GM21737 (cell line): ENCODE results near the gene SGMS1.
"Not testable (repeated sequence)": the region's sequence is repeated elsewhere in the genome, so short reads cannot be mapped to it uniquely, and the experiment has no call there.

Experiments used
- ATAC-seq: cut with Tn5 transposase; IDR thresholded peaks from one replicate; pipeline ENCODE4 v1.9.1; 2021; ENCODE audit warnings: mild to moderate bottlenecking, moderate library complexity; ENCODE audit not compliant: unreplicated experiment

Gene SGMS1

GRCh38 chr10:50512743-50513416 is 110.9 kb downstream of the SGMS1 start:
- peak; percentile 40 for ATAC-seq

DNA sequence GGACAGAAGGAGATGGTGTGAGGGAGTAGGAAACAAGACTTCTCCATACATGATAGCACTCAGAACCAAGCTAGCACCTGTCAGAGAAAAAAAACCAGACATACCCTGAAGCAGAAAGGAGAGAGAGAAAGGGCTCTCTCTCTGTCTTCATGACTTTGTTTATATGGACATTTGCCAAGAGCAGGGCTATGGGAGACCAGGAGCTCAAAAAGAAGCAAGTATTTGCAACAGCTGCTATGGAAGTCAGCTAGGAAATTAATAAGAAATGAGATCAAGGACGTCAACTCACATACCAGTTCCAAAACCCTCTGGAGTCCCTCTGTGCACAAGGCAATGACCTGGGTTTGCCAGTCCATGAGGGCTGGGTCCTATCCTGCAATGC is 111.6 kb downstream of the SGMS1 start:
- ATAC-seq, result peak; percentile 42

DNA sequence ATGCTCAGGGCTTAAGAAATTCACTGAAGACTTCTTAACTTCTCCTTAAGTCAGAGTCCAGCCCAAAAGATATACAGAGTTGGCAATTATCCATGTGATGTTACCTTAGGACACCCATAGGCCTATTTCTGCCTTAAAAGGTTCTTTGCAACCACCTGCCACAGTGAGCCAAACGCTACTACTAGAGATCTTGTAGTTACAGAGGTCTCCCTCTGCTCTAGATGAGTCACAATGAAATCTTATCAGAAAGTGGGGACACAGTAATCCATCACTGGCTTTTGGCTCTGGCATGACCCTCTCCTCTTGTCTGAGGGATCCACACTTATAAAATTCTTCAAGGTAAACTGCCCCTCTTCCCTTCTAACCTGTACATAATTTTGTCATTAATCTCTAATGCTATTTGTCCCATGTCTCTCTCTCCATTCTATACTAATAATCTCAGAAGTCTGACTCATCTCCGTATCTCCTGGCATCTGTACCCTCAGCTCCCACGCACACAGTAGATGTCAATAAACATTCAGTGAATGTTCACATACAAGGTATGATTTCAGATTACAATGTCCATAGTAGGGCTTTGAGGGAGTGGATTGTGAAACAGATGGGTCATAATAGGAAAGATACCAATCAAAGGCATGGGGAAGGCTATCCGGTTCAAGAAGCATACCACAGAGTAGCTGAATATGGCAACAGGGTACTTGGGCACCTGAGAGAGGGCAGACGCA is 112.1 kb downstream of the SGMS1 start:
- peak; percentile 24 for ATAC-seq

GRCh38 chr10:50510517-50511473 is 113.0 kb downstream of the SGMS1 start:
- no peak for ATAC-seq

GRCh38 chr10:50508315-50509051 is 115.3 kb downstream of the SGMS1 start:
- peak; percentile 58 for ATAC-seq

DNA sequence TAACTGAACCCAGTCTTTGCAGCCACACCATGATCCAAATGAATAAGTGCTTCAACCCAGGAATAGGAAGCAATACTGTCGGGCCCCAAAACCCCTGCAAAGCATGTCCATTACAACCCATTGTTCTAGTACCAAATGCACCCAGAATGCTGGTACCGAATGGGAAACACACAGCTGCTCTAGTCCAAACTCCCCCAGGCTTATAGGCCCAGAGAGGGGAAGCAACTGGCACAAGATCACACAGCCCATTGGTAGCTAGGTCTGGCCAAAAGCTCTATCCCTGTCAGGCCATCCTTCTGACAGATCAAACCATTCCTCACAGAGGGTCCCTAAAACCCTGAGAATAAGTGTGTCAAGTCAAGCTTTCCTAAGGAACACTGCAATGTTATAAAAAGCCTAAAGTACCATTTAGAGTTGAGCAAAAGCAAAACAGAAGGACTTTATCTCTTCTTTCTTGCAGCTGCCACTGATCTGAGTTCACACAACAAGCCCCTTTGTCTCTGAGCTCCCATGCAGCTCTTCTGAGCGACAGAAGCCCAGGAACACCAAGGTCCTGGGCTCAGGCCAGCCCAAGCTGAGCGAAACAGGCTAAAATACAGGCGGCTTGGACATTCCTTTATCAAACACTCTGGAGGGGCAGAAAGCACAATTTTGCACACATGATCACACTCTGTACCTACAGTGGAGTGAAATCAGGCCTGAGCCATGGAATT is 116.7 kb downstream of the SGMS1 start:
- ATAC-seq, result no peak

DNA sequence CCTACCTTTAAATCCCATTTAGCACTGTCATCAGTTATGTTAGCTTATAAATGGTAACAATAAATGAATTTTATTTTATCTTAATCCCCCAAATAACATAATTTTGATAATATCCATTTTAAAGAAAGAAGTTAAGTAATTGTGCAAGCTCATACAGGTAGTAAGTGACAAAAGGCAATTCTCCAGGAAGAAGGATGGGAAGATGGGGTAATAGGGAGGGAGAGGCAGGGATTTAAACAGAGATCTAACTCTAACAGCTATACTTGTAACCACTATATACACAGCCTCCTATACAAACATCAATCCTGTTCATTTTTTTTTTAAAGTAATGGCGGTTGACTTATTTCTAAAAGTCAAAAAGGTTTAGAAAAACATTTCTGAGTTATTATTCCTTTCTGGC is 119.4 kb downstream of the SGMS1 start:
- no peak for ATAC-seq

DNA sequence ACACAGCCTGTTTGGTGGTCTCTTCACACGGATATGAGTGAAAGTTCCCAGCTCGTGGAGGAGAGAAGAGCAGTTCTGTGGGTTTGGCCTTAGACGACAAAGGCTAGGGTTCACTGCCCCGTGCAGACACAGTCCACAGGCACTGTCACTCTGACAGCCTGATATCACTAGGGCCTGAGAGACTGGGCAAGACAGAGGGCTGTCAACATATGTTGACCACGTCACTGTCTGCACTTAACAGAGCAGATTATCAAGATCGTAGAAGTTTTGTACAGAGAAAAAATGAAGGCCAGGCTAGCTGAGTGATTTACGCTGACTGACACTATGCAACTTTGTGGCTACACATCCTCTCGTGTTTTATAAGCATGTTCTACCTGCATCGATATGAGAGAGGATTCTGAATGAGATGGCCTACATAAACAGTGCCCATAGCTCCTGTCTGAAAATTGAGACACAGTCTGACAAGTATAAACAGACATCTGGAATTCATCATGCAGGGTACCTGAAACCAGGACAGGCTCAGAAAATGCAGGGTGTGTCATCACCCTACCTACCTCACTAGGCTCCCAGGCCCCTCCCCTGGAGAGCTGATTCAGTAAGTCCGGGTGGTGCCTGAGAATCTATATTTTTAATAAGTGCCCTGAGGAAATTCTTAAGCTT is 120.0 kb downstream of the SGMS1 start:
- no peak for ATAC-seq

GRCh38 chr10:50503156-50503555 is 120.6 kb downstream of the SGMS1 start:
- ATAC-seq, result not testable (repeated sequence)

GRCh38 chr10:50501924-50502452 is 121.8 kb downstream of the SGMS1 start:
- ATAC-seq, result no peak

GRCh38 chr10:50501478-50501877 is 122.3 kb downstream of the SGMS1 start:
- ATAC-seq, result no peak

DNA sequence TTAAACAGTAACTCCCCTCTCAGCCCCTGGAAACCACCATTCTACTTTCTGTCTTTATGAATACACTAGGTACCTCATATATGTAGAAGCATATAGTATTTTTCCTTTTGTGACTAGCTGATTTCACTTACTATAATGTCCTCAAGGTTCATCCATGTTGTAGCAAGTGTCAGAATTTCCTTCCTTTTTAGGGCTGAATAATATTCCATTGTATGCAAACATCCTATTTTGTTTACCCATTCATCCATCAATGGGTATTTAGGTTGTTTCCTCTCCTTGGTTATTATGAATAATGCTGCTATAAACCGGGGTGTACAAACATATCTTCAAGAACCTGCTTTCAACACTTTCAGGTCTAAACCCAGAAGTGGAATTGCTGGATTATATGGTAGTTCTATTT is 125.3 kb downstream of the SGMS1 start:
- no peak for ATAC-seq

DNA sequence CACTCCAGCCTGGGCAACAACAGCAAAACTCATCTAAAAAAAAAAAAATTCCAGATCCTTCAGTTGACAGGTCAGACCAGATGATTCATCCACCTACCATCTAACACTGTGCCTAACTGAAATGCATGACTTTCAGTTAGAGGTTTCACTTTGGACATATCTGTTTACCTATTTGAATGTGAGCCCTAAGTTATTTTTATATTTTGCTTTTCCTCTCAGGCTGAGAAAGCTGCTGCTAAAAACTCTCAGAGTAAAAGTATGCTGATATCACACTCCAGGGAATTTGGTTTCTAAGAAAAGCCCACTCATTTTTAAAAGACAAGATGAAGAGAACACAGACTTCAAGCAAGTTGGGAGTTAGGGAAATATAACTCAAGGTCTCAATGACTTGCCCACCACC is 126.0 kb downstream of the SGMS1 start:
- ATAC-seq, result peak; percentile 87

DNA sequence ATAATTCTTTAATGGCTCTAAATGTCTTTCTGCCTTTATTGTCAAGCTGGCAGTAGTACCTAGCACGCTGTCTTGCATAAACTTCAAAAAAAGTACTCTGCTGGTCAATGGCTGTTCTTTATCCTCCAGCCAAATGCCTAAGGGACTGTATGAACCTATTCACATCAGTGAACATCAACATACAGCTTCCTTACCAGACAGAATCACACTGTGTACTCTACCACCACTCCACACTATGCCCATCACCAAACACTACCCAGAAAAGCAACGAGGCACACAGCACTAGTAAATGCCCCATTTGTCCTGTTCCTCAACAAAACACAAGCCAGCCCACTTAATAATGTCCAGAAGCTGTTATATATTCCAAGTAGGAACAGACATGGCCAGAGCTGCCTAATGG is 127.5 kb downstream of the SGMS1 start:
- ATAC-seq, result no peak

DNA sequence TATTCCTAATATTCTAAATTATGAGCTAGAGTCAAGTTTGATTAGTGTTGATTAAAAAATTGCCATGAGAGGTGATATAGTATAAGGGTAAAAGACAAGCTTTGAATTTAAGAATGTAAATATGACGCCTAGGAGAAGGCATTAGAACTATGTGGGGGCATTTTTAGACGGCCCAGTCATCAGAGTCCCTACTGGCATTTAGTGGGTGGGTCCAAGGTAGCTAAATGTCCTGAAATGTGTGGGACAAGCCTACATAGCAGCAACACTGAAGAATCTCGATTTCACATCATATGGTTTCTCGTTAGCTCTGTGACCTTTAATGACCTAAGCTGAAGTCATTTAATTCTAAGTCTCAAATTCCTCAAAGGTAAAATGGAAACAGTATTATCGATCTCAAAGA is 133.5 kb downstream of the SGMS1 start:
- no peak for ATAC-seq

GRCh38 chr10:50484550-50484949 is 139.2 kb downstream of the SGMS1 start:
- not testable (repeated sequence) for ATAC-seq

DNA sequence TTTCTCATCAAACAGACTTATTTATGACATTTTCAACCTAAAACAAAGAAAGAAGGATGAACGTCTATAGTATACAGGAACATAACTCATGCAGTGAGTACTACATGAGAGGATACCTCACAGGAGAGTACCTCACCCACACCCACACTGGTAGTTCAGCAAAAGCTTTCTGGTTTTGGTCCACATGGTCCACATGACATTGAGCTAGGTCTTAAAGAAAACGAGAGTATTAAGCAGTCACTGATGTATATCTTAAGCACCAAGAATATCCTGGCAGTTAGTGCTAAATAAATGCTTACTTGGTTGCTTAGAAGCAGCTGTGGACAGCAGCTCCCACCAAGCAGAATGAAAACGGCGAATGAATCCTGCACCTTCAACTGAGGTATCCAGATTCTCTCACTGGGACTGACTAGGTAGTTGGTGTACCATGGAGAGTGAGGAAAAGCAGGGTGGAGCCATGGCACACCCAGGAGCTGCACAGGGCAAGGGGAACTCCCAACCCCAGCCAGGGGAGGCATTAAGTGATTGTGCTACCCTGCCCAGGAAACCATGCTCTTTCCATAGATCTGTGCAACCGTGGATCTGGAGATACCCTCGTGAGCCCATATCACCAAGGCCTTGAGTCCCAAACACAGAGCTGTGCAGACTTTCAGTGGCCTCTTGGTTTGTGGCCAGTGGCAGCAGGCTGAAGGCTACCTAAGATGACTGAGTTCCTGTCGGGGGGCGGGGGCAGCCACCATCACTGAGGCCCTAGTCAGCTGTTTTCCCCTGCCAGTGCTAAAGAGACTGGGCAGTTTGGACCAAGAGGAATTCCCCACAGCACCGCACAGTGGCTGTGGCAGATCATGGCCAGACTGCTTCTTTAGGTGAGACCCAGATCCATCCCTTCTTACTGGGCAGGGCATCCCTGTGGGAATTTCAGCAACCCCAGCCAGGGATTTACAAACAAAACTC is 143.4 kb downstream of the SGMS1 start:
- ATAC-seq, result no peak
